Esophagus squamous epithelium (tissue), 4 donors: ENCODE measurements around the gene NAA10.

Experiments
- POLR2A ChIP-seq, 4 donors: fragments of 450-650 bp; IDR thresholded peaks; one replicate each; pipeline ENCODE4 v1.6.1; 2017; ENCODE audit warnings: antibody characterized with exemption in 4 of 4, mild to moderate bottlenecking in 4 of 4, moderate library complexity in 3 of 4
- TF ChIP-seq, protein P1 (sequence below), 6 experiments: fragments of 450-650 bp in 4 of 6; fragments of 200-600 bp in 2 of 6; sonication (generic) in 2 of 6; IDR thresholded peaks; one replicate each; pipeline ENCODE4 v1.5.1; 2016 to 2019; ENCODE audit warnings: antibody characterized with exemption in 6 of 6, mild to moderate bottlenecking in 4 of 6, moderate library complexity in 4 of 6

DNA sequence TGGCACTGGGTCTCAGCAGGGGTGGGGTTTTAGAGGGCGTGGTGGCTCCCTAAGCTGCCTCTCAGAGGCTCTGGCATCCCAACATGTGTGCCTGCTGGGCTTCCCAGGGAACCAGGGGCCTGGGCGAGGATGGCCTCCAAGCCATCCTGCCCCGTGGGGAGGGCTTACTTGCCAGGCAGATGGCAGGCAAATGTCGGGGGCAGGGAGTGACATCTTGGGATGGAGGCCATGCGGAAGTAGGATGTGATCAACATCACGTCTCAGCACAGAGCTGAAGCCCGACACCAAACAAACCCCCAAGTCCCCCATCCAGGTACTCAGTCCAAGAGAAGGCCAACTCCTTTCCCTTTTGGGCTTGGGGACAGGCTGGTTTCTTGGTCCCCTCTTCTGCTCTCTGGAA is 53.6 kb downstream of the NAA10 start:
- TF ChIP-seq POLR2A (IDR thresholded peaks at IDR 0.05): no peak
- TF ChIP-seq, protein P1, sequence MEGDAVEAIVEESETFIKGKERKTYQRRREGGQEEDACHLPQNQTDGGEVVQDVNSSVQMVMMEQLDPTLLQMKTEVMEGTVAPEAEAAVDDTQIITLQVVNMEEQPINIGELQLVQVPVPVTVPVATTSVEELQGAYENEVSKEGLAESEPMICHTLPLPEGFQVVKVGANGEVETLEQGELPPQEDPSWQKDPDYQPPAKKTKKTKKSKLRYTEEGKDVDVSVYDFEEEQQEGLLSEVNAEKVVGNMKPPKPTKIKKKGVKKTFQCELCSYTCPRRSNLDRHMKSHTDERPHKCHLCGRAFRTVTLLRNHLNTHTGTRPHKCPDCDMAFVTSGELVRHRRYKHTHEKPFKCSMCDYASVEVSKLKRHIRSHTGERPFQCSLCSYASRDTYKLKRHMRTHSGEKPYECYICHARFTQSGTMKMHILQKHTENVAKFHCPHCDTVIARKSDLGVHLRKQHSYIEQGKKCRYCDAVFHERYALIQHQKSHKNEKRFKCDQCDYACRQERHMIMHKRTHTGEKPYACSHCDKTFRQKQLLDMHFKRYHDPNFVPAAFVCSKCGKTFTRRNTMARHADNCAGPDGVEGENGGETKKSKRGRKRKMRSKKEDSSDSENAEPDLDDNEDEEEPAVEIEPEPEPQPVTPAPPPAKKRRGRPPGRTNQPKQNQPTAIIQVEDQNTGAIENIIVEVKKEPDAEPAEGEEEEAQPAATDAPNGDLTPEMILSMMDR (IDR thresholded peaks at IDR 0.05): no peak
